Natural killer cell (primary cell): ENCODE measurements around the gene ZNRF3. TPM values are rescaled to one million over a fixed set of nuclear protein-coding genes. Genes with fewer than 3 reads are reported as not detected.

Source experiments
- ATAC-seq, 3 donors: fragments of 150-1000 bp in 2 of 3; fragments of 200-7000 bp in 1 of 3; cut with Tn5 transposase; 1 replicate in 1 of 3; 2 replicates in 2 of 3; pipeline ENCODE4 v1.10.0; 2021; ENCODE audit warnings: mild to moderate bottlenecking in 2 of 3, moderate library complexity in 2 of 3
- DNase-seq, 2 donors: peaks; one replicate each; pipeline versions ENCODE4 v3.0.0 to v3.0.0-alpha.2; 2013 to 2021; ENCODE audit warnings: mixed read lengths in 1 of 2
- H3K27ac ChIP-seq: one replicate; pipeline ENCODE4 v1.5.1; 2013; ENCODE audit warnings: mild to moderate bottlenecking, low read length
- H3K27me3 ChIP-seq: one replicate; pipeline ENCODE4 v1.6.1; 2013; ENCODE audit warnings: low read length; ENCODE audit not compliant: control insufficient read depth, insufficient read depth
- H3K36me3 ChIP-seq: one replicate; pipeline ENCODE4 v1.6.1; 2013; ENCODE audit warnings: low read length; ENCODE audit not compliant: control insufficient read depth, insufficient read depth
- H3K4me1 ChIP-seq: one replicate; pipeline ENCODE4 v1.6.1; 2013; ENCODE audit warnings: low read length; ENCODE audit not compliant: control insufficient read depth, insufficient read depth
- H3K4me3 ChIP-seq: one replicate; pipeline ENCODE4 v1.5.1; 2013; ENCODE audit warnings: low read length
- H3K9me3 ChIP-seq: one replicate; pipeline ENCODE4 v1.6.1; 2013; ENCODE audit warnings: low read length; ENCODE audit not compliant: control insufficient read depth, insufficient read depth
- H3K27ac Mint-ChIP-seq, 2 donors: one replicate each; pipeline ENCODE4 v1.8.0; 2022; ENCODE audit warnings: mild to moderate bottlenecking in 2 of 2, mixed read lengths in 2 of 2, moderate library complexity in 1 of 2
- H3K27me3 Mint-ChIP-seq, 2 donors: one replicate each; pipeline ENCODE4 v1.8.0; 2022; ENCODE audit warnings: low read depth in 2 of 2, mixed read lengths in 2 of 2
- H3K36me3 Mint-ChIP-seq: one replicate; pipeline ENCODE4 v1.8.0; 2022; ENCODE audit warnings: mixed read lengths
- H3K4me1 Mint-ChIP-seq, 2 donors: one replicate each; pipeline ENCODE4 v1.8.0; 2022; ENCODE audit warnings: mixed read lengths in 2 of 2
- H3K4me3 Mint-ChIP-seq: one replicate; pipeline ENCODE4 v1.8.0; 2022; ENCODE audit warnings: mild to moderate bottlenecking, moderate library complexity, mixed read lengths
- H3K9me3 Mint-ChIP-seq, 2 donors: one replicate each; pipeline ENCODE4 v1.8.0; 2022; ENCODE audit warnings: mixed read lengths in 2 of 2
- WGBS: methylation state at CpG from one replicate; pipeline ENCODE4 v1.1.7; 2013; ENCODE audit warnings: missing lambda C conversion rate; ENCODE audit not compliant: insufficient coverage; 5-methylcytosine and 5-hydroxymethylcytosine counted together
- intact Hi-C: fragments of 100-400 bp; cut with micrococcal nuclease; formaldehyde crosslinking; loops from one replicate; pipeline ENCODE4 v1.14.2; 2022
- total RNA-seq, 4 donors: library from RNA; stranded (reverse); fragments of 120-200 nt in 1 of 4; gene quantifications; one replicate each; pipeline versions ENCODE4 v1.2.3 to v1.2.4, GENCODE V29; 2013 to 2022
- TF ChIP-seq, protein P1 (sequence below): fragments of 200-600 bp; IDR thresholded peaks from one replicate; pipeline ENCODE4 v1.8.0; 2022; ENCODE audit warnings: antibody characterized with exemption

ZNRF3 gene
- total RNA-seq, 3 donors from 2014 or later (not counting 1 experiment from before 2014, with no cell fraction given): 0.23 to 0.34 (median 0.33) TPM

DNA sequence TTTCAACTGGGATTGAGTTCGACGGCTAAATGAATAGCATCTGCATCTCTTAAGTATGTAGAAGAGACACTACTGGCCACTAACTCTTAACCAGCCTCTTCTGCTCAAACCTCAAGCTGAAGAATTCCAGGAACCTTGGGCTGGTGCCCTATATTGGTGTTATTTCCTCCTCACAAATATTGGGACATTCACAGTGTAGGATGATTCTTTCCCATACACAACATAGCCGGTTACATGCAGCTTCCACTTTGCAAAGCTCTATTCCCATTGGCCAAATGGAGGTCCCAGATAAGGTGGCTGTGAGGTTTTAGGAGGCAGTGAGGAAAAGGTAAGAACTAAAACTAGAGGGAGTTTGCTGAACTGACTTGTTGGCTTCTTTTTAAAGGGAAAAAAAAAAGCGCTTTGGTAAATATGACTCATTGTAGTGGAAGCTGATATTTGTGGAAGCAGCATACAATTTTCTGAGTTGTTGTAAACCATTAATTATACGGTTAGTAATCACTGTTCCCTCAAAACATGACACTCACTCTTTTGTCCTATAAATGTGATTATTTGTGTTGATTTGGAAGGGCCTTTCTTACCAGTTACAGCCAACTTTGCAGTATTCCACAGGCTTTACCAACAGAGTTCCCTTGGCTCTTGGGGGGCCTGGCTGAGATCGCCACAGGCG lies 160.7 kb downstream of the ZNRF3 start:
- WGBS: 96% methylated on average over 6 of the region's 7 CpGs
- no peak overlapping the region for H3K4me3 ChIP-seq
- no peak for ATAC-seq

DNA sequence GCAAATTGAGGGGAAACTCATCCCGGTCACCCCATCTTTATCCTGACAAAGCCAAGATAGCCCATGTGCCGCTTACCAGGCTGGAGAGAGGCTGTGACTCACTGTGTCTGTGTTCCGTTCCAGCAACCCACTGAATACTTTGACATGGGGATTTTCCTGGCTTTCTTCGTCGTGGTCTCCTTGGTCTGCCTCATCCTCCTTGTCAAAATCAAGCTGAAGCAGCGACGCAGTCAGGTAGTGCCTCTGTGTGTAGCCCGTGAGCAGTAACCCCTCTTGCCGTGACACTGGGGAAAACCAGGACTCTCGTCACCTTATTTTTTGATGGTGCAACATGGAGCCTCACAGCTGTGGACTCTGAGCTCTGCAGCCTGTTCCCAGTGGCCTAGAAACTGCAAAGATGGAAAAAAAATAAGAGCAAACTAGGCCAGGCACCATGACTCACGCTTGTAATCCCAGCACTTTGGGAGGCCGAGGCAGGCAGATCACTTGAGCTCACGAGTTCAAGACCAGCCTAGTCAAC lies 161.3 kb downstream of the ZNRF3 start:
- ATAC-seq (no peak), DNase-seq (no peak)
- intact Hi-C loops: loop anchor here (10.0 kb wide), 1 partner anchor 1020 kb away; no protein-coding TSS in a partner anchor
- Histone ChIP-seq H3K4me1 (no peaks in the 10 kb centered on the region), H3K27me3 (no peaks in the 10 kb centered on the region), H3K27ac (no peak overlapping the region), H3K4me3 (no peak overlapping the region), H3K9me3 (no peaks in the 10 kb centered on the region), H3K36me3 (no peaks in the 10 kb centered on the region)
- Mint-ChIP-seq H3K27ac (no peak overlapping the region), H3K4me1 (no peaks in the 10 kb centered on the region), H3K36me3 (no peaks in the 10 kb centered on the region), H3K9me3 (no peaks in the 10 kb centered on the region), H3K27me3 (peaks cover 5 to 15% of the 10 kb centered on the region in 2 donors), H3K4me3 (no peak overlapping the region)
- WGBS: 90% methylated on average over 13 of the region's 13 CpGs
- TF ChIP-seq, protein P1, sequence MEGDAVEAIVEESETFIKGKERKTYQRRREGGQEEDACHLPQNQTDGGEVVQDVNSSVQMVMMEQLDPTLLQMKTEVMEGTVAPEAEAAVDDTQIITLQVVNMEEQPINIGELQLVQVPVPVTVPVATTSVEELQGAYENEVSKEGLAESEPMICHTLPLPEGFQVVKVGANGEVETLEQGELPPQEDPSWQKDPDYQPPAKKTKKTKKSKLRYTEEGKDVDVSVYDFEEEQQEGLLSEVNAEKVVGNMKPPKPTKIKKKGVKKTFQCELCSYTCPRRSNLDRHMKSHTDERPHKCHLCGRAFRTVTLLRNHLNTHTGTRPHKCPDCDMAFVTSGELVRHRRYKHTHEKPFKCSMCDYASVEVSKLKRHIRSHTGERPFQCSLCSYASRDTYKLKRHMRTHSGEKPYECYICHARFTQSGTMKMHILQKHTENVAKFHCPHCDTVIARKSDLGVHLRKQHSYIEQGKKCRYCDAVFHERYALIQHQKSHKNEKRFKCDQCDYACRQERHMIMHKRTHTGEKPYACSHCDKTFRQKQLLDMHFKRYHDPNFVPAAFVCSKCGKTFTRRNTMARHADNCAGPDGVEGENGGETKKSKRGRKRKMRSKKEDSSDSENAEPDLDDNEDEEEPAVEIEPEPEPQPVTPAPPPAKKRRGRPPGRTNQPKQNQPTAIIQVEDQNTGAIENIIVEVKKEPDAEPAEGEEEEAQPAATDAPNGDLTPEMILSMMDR: no peak

More for the DNA sequence above, 160.7 kb downstream of the ZNRF3 start:
- intact Hi-C loops: loop anchor here (10.0 kb wide), 1 partner anchor 1019 kb away; no protein-coding TSS in a partner anchor
- H3K36me3 ChIP-seq: no peaks in the 10 kb centered on the region
- no peaks in the 10 kb centered on the region for H3K9me3 Mint-ChIP-seq
- no peaks in the 10 kb centered on the region for H3K36me3 Mint-ChIP-seq
- TF ChIP-seq, protein P1: no peak
- no peaks in the 10 kb centered on the region for H3K27me3 ChIP-seq
- no peaks in the 10 kb centered on the region for H3K4me1 Mint-ChIP-seq
- no peak overlapping the region for H3K27ac Mint-ChIP-seq
- H3K4me1 ChIP-seq: no peaks in the 10 kb centered on the region
- no peak overlapping the region for H3K27ac ChIP-seq
- no peaks in the 10 kb centered on the region for H3K9me3 ChIP-seq
- no peak for DNase-seq
- H3K4me3 Mint-ChIP-seq: no peak overlapping the region
- H3K27me3 Mint-ChIP-seq: peaks cover 8 to 15% of the 10 kb centered on the region in 2 donors

DNA sequence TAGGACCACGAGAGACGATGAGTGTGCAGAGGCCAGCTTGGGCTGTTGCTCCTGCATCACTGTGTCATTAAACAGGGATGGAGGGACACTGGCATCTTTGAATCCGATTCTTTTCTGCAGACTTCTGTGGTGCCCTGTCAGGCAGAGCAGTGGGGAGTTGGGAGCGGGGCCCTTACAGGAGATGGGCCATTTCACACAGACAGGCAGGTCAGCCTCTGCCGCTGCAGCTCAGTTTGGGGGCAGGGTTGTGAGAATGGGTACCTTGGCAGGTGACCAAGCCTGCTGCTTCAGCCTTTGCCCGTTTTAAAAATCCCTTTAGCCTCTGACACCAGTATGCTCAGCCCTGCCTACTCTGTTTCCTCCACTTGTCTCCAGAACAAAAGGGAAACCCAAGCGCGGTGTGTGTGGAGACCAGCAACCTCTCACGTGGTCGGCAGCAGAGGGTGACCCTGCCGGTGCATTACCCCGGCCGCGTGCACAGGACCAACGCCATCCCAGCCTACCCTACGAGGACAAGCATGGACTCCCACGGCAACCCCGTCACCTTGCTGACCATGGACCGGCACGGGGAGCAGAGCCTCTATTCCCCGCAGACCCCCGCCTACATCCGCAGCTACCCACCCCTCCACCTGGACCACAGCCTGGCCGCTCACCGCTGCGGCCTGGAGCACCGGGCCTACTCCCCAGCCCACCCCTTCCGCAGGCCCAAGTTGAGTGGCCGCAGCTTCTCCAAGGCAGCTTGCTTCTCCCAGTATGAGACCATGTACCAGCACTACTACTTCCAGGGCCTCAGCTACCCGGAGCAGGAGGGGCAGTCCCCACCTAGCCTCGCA lies 165.7 kb downstream of the ZNRF3 start:
- intact Hi-C loops: loop anchor here (10.0 kb wide), 1 partner anchor 1024 kb away; no protein-coding TSS in a partner anchor
- no peaks in the 10 kb centered on the region for H3K4me1 Mint-ChIP-seq
- no peak overlapping the region for H3K27ac Mint-ChIP-seq
- ATAC-seq (no peak), DNase-seq (no peak)
- H3K36me3 ChIP-seq: no peaks in the 10 kb centered on the region
- no peaks in the 10 kb centered on the region for H3K9me3 ChIP-seq
- H3K9me3 Mint-ChIP-seq: no peaks in the 10 kb centered on the region
- no peak overlapping the region for H3K4me3 Mint-ChIP-seq
- TF ChIP-seq, protein P1: no peak
- no peak overlapping the region for H3K4me3 ChIP-seq
- H3K27me3 Mint-ChIP-seq: peaks cover 0 to 8% of the 10 kb centered on the region in 2 donors
- 93% methylated on average over 31 of the region's 31 CpGs for WGBS
- no peak overlapping the region for H3K27ac ChIP-seq
- H3K36me3 Mint-ChIP-seq: no peaks in the 10 kb centered on the region
- no peaks in the 10 kb centered on the region for H3K4me1 ChIP-seq
- H3K27me3 ChIP-seq: no peaks in the 10 kb centered on the region
